NT2/D1 (cell line): ENCODE data around the gene ZSWIM3.
"Not testable (repeated sequence)": the region's sequence is repeated elsewhere in the genome, so short reads cannot be mapped to it uniquely, and the experiment has no call there.

Experiments used
- DNase-seq: peaks from one replicate; pipeline ENCODE4 v3.0.0-alpha.2; 2011; ENCODE audit warnings: low read depth, low spot score
- H3K27me3 ChIP-seq: 2 replicates; pipeline ENCODE4 v1.6.0; 2011; ENCODE audit warnings: mild to moderate bottlenecking; ENCODE audit not compliant: insufficient read length, insufficient read depth
- H3K36me3 ChIP-seq: 2 replicates; pipeline ENCODE4 v1.6.1; 2011; ENCODE audit warnings: mild to moderate bottlenecking, low read length, mixed read lengths; ENCODE audit not compliant: insufficient read depth, insufficient read length
- H3K4me1 ChIP-seq: 2 replicates; pipeline ENCODE4 v1.5.1; 2011; ENCODE audit not compliant: insufficient read depth, insufficient read length
- H3K4me3 ChIP-seq: 2 replicates; pipeline ENCODE4 v1.5.1; 2011; ENCODE audit warnings: low read depth; ENCODE audit not compliant: insufficient read length
- H3K9ac ChIP-seq: 2 replicates; pipeline ENCODE4 v1.6.0; 2011; ENCODE audit warnings: low read depth; ENCODE audit not compliant: insufficient read length
- H3K9me3 ChIP-seq: 2 replicates; pipeline ENCODE4 v1.5.1; 2011; ENCODE audit warnings: mild to moderate bottlenecking, low read length; ENCODE audit not compliant: insufficient read depth
- SUZ12 ChIP-seq: IDR thresholded peaks from 2 replicates; pipeline ENCODE4 v1.6.1; 2011; ENCODE audit not compliant: insufficient read length, insufficient read depth; ENCODE audit errors: extremely low read depth
- YY1 ChIP-seq: IDR thresholded peaks from 2 replicates; pipeline ENCODE4 v1.6.1; 2011; ENCODE audit not compliant: insufficient read length, insufficient read depth
- ZNF274 ChIP-seq: IDR thresholded peaks from 2 replicates; pipeline ENCODE4 v1.6.1; 2011; ENCODE audit warnings: mild to moderate bottlenecking, low read depth, low read length

ZSWIM3 gene

GRCh38 chr20:45826381-45827019 lies 30.9 kb upstream of the ZSWIM3 start:
- no peaks in the 10 kb centered on the region for H3K27me3 ChIP-seq
- TF ChIP-seq YY1, result no peak
- H3K36me3 ChIP-seq, result no peaks in the 10 kb centered on the region
- DNase-seq, result no peak
- H3K4me1 ChIP-seq, result peaks cover 21% of the 10 kb centered on the region
- H3K4me3 ChIP-seq, result no peak overlapping the region
- no peaks in the 10 kb centered on the region for H3K9me3 ChIP-seq
- no peak overlapping the region for H3K9ac ChIP-seq

GRCh38 chr20:45827030-45827652 lies 30.3 kb upstream of the ZSWIM3 start, which contains the start of gene TNNC2:
Gene TNNC2 (minus strand): TSS chr20:45827312. CDS start chr20:45827248, 64 bp downstream.
- no peaks in the 10 kb centered on the region for H3K9me3 ChIP-seq
- no peaks in the 10 kb centered on the region for H3K27me3 ChIP-seq
- H3K4me3 ChIP-seq, result no peak within 1 kb of the TSS
- no peaks in the 10 kb centered on the region for H3K36me3 ChIP-seq
- no peak within 1 kb of the TSS for H3K9ac ChIP-seq
- peaks cover 18% of the 10 kb centered on the region for H3K4me1 ChIP-seq
- no peak for DNase-seq
- TF ChIP-seq SUZ12 (no peak), YY1 (no peak), ZNF274 (no peak)

GRCh38 chr20:45827712-45828111 lies 29.7 kb upstream of the ZSWIM3 start:
- TF ChIP-seq SUZ12 (no peak), ZNF274 (no peak), YY1 (no peak)
- Histone ChIP-seq H3K27me3 (no peaks in the 10 kb centered on the region), H3K9me3 (no peaks in the 10 kb centered on the region), H3K36me3 (no peaks in the 10 kb centered on the region), H3K9ac (no peak overlapping the region), H3K4me1 (peaks cover 18% of the 10 kb centered on the region), H3K4me3 (no peak overlapping the region)
- DNase-seq, result no peak

GRCh38 chr20:45828589-45828988 lies 28.8 kb upstream of the ZSWIM3 start:
- Histone ChIP-seq H3K4me3 (no peak overlapping the region), H3K27me3 (no peaks in the 10 kb centered on the region), H3K4me1 (peaks cover 22% of the 10 kb centered on the region), H3K36me3 (no peaks in the 10 kb centered on the region), H3K9ac (no peak overlapping the region), H3K9me3 (no peaks in the 10 kb centered on the region)
- no peak for DNase-seq
- TF ChIP-seq YY1, result no peak
- TF ChIP-seq SUZ12, result no peak
- TF ChIP-seq ZNF274, result no peak

GRCh38 chr20:45829673-45830106 lies 27.7 kb upstream of the ZSWIM3 start:
- not testable (repeated sequence) for H3K27me3 ChIP-seq, DNase-seq, H3K4me3 ChIP-seq, H3K9ac ChIP-seq, H3K9me3 ChIP-seq, H3K36me3 ChIP-seq
- H3K4me1 ChIP-seq, result peaks cover 13% of the 10 kb centered on the region

GRCh38 chr20:45832619-45833018 lies 24.8 kb upstream of the ZSWIM3 start:
- no peak overlapping the region for H3K4me3 ChIP-seq
- DNase-seq, result no peak

GRCh38 chr20:45833030-45833882 lies 24.2 kb upstream of the ZSWIM3 start, which contains the start of gene SNX21:
Gene SNX21 (plus strand): TSS chr20:45833799. CDS start chr20:45833920, 121 bp downstream.
- Histone ChIP-seq H3K27me3 (no peaks in the 10 kb centered on the region), H3K9ac (peak within 1 kb of the TSS; percentile 97), H3K4me3 (peak within 1 kb of the TSS; percentile 87), H3K36me3 (peaks cover 5% of the 10 kb centered on the region), H3K9me3 (no peaks in the 10 kb centered on the region), H3K4me1 (peaks cover 11% of the 10 kb centered on the region)
- DNase-seq, result no peak
- TF ChIP-seq SUZ12 (no peak), YY1 (no peak), ZNF274 (no peak)

More at GRCh38 chr20:45832619-45833018, 24.8 kb upstream of the ZSWIM3 start:
- Histone ChIP-seq H3K36me3 (peaks cover 5% of the 10 kb centered on the region), H3K27me3 (no peaks in the 10 kb centered on the region), H3K9ac (no peak overlapping the region), H3K4me1 (peaks cover 11% of the 10 kb centered on the region), H3K9me3 (no peaks in the 10 kb centered on the region)
- TF ChIP-seq YY1, result no peak
- no peak for TF ChIP-seq ZNF274
- no peak for TF ChIP-seq SUZ12
